Left cardiac atrium (tissue), 4 donors: Measurements from ENCODE around the gene AOC1. TPM values are rescaled to one million over a fixed set of nuclear protein-coding genes. Genes with fewer than 3 reads are reported as not detected.

ENCODE experiments used
- ATAC-seq, 2 donors: fragments of 200-7000 bp; cut with Tn5 transposase; one replicate each; pipeline ENCODE4 v1.9.1; 2020; ENCODE audit warnings: mild to moderate bottlenecking in 2 of 2, moderate library complexity in 2 of 2
- DNase-seq: peaks from one replicate; pipeline ENCODE4 v3.0.0-alpha.2; 2020
- intact Hi-C, 2 donors: fragments of 100-400 bp; cut with DNase I; formaldehyde crosslinking; loops; one replicate each; pipeline versions ENCODE4 v1.14.1 to v1.15.1; 2022 to 2023
- total RNA-seq, 2 donors: library from RNA; stranded (reverse); fragmentation: NEBNext Ultra II Directional; extraction: Animal tissue kit (Norgen Biotek cat#: 25700); gene quantifications; one replicate each; pipeline ENCODE4 v1.2.1, GENCODE V29; 2021
- donor health status: DM: no; HTN: yes; CAD: no.
- donor health status: DM: no; HTN: yes; CAD: no; lungs with severe emphysema.
- donor health status: DM: yes; HTN: yes; CAD: no.
- donor health status: Dilated cardiomyopathy.

The AOC1 gene
- total RNA-seq, 2 donors from 2014 or later: 0.21 to 0.37 TPM

DNA sequence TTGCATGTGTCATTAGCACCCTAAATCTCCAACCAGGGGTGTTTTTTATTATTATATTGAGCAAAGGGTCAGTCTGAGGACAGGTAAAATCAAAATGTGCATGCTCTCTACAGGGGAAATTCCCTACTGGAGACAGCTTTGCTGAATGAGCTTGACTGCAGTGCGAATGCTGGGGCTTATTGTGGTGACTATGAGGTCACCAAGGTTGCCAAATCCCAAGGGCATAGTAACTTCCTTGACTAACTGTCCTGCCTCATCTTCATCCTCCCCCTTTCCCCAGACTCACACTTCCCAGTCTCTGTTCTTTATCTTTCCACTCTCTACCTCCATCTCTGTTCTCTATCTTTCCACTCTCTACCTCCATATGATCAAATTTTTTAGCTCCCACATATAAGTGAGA is 22.9 kb upstream of the AOC1 start:
- DNase-seq (no peak), ATAC-seq (no peak)
- intact Hi-C loops: no loop called here

DNA sequence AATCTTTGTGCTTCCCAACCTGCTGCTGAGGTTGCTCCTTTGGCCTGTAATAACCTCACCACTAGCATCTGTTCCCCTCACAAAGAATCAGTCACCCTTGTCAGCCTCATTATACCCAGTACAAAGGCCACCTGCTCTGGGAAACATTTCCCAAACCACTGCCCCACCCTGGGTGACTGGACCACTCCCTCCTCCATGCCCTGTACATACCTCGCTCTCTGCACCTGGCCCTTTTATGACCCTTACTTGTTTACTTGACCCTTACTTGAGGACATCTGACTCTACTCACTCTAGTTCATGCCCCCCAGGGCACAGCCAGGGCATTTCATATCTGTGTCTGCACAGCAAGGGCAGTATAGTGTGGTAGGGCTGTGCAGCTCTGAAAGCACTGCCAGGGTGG is 21.4 kb upstream of the AOC1 start:
- ATAC-seq (no peak), DNase-seq (no peak)
- intact Hi-C loops: no loop called here

- intact Hi-C loops: no loop called here
- DNase-seq (no peak), ATAC-seq (peak in 1 of 2 donors; percentile 25)
Measured at GRCh38 chr7:150831851-150832250, 20.5 kb upstream of the AOC1 start.

DNA sequence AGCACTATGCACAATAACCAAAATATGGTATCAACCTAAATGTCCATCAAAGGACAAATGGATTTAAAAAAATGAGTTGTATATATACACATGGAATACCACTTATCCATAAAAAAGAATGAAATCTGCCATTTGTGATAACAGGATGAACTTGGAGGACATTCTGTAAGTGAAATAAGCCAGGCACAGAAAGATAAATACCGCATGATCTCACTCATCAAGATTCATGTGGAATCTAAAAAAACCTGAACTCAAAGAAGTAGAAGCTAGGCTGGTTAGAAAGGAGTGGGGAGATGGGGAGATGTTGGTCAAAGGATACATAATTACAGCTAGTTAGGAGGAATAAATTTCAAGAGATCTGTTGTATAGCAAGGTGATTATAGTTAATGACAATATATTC is 17.3 kb upstream of the AOC1 start:
- no peak for ATAC-seq

DNA sequence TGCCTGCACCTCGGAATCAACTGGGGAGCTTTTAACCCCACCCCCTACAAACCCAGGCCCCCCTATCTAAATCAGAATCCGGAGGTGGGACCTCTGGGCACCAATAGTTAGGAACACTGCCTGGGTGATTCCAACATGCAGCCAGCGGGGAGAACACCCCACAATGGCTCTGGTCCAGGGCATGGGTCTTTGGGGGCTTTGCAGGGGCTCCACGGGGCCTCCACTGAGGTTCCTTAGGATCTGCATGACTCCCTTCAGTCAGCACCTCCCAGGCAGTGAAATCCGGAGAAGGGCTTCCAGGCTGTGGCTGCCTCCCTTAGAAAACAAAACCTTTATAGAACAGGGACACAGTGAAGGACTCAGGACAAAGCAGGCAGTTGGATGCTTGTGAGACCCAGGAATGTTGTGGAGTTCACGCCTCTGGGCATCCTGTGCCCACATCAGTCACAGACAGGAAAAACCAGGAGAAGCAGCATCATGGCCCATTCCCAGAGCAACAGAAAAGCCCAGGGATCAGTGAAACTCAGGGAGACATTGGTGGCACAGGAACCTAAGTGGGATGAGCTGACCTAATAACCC is 16.5 kb upstream of the AOC1 start:
- intact Hi-C loops: no loop called here
- ATAC-seq (no peak), DNase-seq (no peak)

More for the DNA sequence above, 17.3 kb upstream of the AOC1 start:
- intact Hi-C loops: no loop called here
- DNase-seq: no peak

DNA sequence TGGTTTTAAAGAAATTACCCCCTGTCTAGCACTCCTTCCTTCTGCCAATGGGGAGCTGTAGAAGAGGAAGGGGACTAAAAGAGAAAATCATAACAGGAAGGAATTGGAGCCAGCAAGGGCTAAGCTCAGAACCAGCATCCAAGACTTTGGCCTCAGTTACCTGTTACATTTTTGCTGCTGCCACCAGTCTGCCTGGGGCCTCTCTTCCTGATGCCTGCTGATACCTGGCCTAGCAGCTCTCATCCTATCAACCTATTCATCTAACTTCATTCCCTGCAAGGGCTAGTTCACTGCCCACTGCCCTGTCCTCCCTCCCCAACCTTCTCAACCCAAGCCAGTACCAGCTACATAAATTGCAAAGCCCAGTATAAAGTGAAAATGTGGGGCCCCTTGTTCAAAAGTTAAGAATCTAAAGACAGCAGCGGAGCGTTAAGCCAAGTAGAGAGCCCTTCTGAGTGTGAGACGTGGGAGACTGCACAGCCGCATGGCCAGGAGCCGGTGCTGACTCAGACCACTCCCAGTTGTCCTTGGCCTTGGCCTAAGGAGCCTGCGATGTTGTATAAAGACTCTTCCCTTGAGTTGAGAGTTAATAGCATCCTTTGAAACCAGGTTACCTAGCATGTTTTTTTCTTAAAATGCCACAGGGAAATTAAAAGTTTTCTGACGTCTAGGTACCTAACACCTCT is 13.2 kb upstream of the AOC1 start:
- ATAC-seq (peak in 1 of 2 donors; percentile 77), DNase-seq (no peak)
- intact Hi-C loops: no loop called here

GRCh38 chr7:150842018-150842417 is 10.3 kb upstream of the AOC1 start:
- ATAC-seq (no peak), DNase-seq (no peak)
- intact Hi-C loops: no loop called here

- intact Hi-C loops: no loop called here
- DNase-seq: no peak
- ATAC-seq: no peak
Measured at GRCh38 chr7:150842716-150843115, 9.6 kb upstream of the AOC1 start.

DNA sequence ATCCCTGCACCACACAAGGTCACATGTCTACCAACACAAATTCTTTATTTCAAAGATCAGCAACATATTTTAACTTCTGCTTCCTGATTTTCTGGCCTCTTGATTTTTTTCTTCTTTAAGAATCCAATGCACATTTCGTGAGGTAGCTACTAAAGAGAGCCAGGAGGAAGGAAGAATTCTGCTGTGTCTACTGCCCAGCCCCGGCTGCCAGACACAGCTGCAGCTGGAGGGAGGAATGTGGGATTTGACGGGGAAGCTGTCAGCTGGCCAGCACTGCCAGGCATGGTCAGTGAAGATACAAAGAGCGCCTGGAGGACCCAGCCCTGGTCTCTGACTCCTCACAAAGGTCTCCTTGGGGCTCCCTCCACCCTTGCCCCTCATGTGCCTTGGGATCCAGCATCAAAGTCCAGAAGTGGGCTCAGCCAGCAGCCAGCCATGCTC is 6.9 kb upstream of the AOC1 start:
- ATAC-seq: peak; percentile 90 to 92
- intact Hi-C loops: no loop called here
- peak; percentile 50 for DNase-seq

DNA sequence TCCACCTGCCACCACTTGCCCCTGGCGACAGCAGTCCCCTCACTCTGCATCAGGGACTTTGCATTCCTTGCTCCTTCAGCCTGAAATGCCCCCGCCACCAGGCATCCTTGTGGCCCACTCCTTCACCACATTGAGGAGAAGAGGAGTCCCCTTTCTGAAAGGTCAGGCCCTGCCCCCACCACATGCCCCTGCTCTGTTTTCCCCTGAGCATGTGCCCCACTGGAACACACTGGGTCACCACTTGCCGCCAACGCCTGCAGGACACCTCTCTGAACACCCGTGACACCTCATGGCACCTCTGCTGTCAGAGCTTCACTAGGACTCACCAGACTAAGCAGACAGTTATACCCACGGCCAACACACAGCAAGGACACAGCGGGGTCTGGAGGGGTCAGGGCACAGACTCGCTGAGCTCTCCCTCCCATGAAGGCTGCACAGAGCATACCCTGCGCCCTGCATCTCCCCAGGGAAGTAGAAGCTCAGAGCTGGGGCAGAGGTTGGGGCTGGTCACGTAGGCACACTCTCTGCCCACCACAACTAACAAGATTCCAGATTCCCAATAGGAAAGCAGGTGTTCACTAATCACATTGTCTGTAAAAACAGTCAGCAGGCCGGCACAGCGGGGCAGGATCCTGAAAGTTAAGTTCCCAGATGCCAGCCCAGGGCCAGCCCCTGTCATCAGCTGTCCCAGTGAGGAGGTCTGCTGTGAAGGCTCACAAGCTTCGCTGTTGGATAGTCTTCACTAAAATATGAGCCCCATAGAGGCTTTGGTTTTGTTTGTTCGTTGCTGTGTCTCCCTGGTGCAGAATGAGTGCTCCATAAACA is 5.8 kb upstream of the AOC1 start:
- ATAC-seq (peak in 1 of 2 donors; percentile 9), DNase-seq (no peak)
- intact Hi-C loops: no loop called here

DNA sequence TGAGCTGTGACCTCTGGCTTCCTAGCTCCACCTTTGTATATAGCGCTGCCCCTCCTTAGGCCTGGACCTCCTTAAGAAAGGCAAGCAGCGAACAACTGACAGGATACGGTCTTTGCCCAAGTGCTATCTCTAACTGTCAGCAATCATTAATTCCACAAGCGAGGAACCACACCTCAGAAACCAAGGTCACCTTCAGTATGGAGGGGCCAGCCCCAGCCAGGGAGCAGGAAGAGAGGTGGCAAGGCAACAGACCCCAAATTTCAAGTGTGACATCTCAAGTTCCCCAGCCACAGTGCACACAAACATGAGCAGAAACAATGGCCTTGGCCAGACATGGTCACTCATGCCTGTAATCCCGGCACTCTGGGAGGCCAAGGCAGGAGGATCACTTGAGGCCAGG is 4.8 kb upstream of the AOC1 start:
- intact Hi-C loops: no loop called here
- ATAC-seq: no peak

DNA sequence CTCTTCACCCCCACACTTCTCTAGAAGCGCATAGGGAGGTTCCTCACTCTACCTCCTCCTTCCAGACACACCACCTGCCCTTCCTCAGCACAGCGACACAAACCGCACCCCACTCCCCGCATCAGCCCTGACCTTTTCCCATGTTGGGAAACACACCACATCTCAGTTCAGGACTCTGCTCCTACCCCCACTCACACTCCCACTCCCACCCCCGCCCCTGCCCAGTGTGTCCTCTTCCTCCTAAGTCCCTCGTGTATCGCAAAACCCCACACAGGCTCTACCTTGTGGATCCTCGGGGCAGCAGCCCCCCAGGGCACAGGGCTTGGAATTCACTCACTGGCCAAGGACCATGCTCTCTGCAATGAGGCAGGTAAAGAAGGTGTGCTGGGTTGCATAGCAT is 4.2 kb upstream of the AOC1 start:
- intact Hi-C loops: no loop called here
- DNase-seq (no peak), ATAC-seq (no peak)

More for the DNA sequence above, 4.8 kb upstream of the AOC1 start:
- no peak for DNase-seq

DNA sequence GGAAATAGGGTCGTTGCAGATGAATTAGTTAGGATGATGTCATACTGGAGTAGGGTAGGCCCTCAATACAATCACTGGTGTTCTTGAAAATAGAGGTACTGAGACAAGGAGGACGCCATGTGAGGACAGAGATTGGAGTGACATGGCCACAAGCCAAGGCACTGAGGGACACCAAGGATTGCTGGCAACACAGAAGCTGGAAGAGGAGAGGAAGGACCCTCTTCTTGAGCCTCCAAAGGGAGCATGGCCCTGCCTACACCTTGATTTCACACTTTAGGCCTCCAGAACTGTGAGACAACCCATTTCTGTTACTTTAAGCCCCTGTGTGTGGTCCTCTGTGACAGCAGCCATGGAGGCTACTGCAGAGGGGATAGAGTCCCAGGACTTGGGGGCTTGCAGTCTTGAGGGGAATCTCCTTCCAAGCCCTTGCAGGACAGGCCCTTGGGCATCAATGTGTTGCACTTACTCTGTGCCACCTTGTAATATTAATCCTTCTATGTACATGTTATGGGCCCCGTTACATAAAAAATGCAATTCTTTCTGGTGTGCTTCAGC is 3.7 kb upstream of the AOC1 start:
- ATAC-seq (no peak), DNase-seq (no peak)
- intact Hi-C loops: no loop called here

DNA sequence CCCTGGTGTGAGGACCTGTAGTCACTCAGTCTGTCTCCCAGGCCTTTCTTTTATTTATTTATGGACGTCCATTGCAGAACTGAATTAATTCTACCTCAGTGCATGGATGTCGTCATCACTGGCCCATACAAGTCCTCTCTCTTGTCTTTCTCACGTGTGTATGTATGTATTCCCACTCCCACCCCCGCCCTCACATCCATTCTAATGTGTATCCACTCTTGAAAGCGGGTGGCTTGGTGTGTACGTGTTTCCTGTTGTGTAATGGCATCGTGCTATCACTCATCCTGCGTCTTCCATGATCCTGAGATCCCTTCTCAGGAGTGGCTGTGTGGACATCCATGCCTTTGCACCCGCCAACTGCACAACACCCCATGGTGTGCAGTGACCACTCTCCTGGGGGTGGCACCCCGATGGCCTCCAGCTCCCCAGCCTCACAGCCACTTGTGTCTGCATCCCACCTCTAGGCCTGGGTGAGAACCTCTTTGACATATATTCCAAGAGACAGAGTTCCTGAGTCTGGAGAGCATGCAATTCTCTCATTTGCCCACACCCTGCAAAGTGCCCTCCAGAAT is 3.0 kb upstream of the AOC1 start:
- ATAC-seq (no peak), DNase-seq (no peak)
- intact Hi-C loops: no loop called here

DNA sequence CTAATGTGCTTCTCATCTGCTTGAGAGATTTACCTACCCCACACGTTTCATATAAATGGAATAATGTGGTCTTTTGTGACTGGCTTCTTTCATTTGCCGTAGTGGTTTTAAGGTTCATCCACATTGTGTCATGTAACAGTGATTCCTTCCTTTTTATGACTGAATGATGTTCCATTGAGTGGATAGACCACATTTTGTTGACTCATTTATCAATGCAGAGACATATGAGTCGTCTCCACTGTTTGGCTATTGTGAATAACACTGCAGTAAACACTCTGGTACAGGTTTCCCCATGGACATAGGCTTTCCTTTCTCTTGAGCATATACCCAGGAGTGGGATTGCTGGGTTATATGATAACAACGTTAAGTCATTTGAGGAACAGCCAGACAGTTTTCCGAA is 2.0 kb upstream of the AOC1 start:
- intact Hi-C loops: no loop called here
- DNase-seq: no peak
- ATAC-seq: no peak

DNA sequence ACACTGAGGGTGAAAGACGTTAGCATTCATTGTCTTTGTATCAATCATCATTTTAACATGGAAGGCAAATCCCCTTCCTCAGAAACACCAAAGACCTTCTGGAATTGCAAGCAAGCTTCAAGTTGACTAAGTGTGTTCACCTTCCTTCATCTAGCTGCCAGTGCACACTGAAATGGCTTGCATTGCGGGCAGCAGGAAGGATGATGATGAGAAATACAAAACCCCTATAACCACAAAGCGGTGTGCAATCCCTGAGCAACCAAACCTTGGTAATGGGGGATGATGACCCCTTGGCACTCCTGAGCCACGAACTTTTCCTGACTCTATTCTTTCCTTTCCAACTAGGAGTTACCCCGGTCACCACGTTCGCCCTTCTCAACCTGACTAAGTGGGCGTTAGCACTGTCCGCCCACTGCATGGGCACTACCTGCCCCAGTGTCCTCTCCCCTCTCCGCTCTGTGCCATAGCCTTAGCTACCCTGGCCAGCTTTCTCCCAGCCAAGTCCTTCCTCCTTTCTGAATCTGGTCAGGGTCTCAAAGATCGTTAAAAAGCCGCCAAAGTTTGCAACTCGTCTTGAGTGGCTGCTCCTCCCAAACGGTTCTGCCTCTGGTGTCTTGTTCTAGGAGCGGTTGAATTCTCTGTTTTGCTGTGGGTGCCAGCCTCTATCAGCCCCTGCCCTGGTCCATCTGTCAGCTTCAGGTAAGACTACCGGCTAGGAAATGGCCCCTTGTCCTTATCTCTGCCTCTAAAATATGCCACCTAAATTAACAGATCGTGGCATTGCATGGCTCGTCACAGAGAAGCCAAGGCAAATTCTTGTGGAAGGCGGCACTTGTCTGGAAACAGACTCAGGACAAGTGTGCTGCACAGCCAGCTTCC is 586 bp upstream of the AOC1 start:
- DNase-seq: no peak
- intact Hi-C loops: no loop called here
- ATAC-seq: no peak

DNA sequence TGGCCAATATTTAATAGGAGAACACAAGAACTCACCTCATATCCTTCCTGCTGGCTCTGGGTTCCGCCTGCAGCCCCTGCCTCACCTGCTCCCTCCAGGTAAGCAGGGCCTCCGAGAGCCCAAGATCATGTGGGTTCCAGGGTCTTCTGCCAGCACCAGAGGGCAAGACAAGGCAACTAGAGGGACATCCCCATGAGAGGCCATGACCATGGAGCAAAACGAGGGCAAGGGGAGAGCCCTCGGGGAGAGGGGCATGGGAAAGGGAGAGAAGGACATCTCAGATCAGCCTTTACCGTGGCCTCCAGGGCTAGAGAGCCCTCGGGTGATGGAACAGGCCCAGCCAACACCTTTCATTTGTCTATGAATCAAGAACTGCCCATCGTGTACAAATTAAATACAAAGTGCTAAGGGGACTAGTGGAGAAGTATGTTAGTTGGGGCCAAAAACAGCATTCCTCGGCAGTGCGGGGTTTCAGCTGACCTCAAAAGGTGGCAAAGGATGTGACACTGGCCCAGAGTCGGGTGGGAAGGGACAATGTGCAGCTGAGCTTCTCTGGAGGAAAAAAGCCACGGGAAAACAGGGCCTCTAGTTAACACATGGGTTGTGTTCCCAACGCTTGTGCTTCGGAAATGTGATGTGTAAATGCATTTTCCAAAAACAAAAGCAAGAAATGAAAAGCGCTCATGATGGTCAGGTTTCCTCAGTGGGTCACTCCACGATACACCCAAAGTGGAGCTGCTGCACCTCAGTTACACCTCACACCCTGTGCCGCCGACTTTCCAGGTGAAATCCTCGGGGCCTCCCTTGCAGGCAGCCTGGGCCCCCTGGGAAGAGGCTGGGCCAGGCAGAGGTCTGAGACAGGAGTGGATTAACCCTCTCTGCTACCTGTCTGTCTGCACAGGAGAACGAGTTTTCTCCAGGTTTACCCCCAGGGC is 2.0 kb downstream of the AOC1 start:
- intact Hi-C loops: no loop called here
- DNase-seq (no peak), ATAC-seq (no peak)

DNA sequence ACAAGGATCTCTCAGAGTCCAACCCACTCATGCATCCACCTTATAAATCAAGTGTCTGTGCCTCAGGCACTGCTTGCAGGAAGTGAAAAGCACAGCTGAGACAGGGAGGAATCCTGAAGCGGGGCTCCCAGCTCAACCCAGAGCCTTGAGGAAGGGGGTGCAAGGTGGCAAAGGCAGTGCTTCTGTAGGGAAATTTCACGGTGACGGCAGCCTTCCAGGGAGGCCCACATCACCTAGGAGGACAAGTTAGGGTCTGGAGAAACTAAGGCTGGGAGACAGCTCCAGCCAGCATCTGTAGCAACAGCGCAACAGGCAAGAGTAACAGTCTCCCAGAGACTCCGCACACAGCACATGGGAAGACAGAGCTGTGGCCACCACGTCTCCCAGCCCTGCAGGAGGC is 2.7 kb downstream of the AOC1 start:
- intact Hi-C loops: no loop called here
- no peak for DNase-seq
- no peak for ATAC-seq
